Measurements from ENCODE around the gene PPP1R1C.
"Not testable (repeated sequence)": the region's sequence is repeated elsewhere in the genome, so short reads cannot be mapped to it uniquely, and the experiment has no call there.

Gene PPP1R1C, protein sequence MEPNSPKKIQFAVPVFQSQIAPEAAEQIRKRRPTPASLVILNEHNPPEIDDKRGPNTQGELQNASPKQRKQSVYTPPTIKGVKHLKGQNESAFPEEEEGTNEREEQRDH

DNA sequence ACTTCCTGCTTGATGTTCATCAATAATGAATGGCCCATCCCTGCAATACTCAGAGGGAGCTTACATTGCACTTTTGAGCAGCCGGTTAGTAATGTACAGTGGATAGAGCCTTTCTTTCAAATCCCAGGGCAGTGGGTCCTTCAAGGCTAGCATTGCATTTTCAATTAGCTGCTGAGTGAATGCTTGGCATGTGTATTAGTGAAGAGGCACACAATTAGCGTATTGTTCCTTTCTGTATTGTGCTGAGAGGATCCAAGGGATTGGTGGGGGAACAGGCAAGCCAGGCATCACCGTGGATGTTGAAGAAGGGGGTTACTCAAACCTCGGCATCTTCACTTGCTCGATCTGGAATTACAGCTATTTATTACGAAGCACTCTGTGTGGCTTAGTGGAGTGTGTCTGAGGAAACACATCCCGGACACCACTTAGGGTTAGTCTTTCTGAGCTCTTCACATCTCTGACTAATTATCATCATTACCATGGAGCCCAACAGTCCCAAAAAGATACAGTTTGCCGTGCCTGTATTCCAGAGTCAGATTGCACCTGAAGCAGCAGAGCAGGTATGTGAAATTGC, at the start of gene PPP1R1C:
Gene PPP1R1C (plus strand): TSS at position 222 of the 574 bp plus-strand sequence. CDS start 258 bp downstream, at position 480.
- DNase-seq: no peak

DNA sequence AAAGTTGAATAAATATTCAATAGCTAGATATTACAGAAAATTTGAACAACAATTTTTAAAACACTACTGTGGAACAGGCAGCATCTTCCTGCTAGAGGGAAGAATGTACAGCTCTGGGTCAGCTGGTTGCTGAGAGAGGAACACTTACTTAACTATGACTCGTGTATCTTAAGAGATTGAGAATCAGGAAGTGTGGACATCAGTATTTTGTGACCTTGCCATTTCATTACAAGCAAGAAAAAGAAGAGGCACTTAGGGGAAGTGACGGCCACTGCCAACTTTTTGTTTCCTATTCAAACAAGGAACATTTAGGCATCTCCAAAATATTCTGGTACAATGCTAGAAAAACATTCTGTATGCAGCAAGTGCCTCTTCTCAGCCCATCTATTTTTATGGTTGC, 48.2 kb upstream of the PPP1R1C start:
- no peak for DNase-seq

DNA sequence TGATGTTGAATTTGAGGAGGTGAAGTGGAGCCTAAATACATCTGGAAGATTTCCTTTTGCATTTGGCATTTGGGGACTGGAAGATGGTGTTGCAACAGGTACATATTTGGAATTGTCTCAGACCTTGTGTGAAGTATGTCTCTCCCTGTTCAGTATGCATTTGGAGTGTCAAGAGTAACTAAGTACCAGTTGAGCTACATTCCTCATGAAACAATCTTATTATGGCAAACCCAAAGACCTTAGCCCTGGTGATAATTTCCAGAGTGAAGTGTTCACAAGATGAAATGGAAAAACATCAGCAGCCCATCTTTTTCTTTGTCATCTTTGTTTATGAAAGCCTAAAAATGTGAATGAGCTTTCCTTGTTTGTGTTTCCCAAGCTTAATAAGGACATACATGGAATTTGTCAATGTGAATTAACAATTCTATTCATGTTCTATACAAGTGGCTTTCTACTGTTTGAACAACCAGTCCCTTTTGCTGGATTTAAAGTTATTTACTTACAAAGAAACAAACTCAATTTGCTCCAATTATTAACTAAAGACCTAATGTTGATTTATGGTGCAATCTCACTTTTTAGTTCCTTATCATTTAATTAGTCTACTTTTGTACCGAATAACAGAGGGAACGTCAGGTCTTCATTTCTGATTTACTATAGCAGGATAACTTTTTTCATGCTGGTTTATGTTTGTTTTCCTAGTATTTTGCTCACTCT, 42.1 kb upstream of the PPP1R1C start:
- no peak for DNase-seq

DNA sequence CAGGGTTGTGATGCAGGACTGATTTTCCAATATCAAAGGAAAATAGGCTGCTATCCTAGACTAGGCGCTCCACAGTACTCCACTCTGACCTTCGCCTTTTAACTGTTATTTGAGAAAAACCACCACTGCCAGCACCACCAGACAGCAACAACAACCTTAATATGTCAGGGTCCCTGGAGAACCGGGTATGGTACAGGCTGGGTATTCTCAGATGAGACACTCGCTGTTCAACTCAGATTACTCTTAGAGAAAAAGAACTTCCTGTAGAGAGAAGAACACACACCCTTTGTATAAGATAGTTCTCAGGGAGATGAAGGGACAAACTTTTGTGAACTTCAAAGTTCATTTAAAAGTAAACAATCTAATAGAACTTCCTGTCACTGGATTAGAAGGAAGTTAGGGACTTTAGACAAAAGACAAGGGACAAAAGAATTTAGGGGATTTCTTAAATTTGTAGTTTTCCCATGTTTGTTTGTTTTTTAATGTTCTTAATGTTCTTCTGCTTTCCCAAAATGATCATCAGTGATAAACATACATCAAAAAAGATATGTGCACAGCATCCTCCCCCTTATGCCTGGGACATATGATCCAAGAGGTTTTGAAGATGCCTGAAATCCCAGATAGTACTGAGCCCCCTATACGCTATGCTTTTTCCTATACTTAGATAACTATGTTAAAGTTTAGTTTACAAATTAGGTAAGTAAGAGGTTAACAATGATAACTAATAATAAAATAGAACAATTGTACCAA, 41.3 kb upstream of the PPP1R1C start:
- no peak for DNase-seq

DNA sequence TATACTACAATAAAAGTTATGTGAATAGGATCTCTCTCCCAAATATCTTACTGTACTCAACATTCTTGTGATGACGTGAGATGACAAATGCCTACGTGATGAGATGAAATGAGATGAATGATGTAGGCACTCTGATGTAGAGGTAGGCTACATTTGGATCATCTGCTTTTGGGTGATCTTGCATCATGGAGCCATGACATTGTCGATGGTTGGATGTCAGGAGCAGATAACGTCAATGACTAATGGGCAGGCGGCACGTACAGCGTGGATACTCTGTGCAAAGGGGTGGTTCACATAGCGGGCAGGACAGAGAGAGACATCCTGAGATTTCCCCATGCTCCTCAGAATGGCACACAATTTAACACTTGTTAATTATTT, 40.8 kb upstream of the PPP1R1C start:
- no peak for DNase-seq

DNA sequence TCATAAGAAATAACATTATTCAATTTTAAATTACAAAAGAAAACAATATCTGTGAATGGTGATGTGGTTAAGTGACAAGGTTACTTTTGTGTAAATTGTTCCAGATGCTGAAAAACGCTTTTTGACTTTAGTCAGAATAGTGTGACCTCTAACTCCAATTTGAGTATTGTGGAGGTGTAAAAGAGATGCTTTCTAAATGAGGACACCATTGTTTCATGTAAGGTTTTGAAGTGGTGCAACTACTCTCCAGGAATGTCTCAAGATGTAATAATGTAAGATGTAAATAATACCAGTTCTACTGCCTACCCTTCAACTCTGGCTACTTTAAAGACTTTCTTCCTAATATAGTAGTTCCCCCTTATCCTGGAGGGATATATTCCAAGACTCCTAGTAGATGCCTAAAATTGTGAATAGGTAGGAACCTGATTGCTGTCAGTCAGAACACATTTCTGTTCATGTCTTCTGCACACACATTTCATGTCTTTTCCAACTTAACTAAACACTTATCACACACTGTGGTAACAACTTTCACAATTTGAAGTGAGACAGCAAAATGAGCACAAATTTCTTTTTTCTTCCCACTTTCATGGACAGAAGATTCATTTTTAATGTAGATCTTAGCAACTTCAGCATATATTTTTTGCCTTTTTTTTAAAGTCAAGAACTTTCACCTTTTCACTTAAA, 39.1 kb upstream of the PPP1R1C start:
- DNase-seq: no peak

DNA sequence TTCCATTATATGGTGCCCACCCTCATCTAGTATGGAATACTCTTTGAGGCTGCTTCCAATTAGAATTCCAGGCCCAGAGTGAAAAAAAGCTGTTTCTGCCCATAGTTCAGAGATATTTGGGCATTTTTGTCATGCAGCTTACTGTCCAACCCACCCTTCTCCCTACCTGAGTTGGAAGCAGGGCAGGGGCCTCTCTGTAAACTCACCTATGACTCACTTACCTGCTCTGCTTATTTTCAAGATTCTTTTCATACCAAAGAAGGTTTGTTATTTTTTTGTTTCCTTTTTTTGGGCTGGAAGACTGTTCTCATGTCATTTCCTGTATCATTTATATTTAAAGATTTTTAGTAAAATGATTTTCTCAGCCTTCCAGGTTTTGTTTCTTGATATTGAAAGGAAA, 38.4 kb upstream of the PPP1R1C start:
- DNase-seq: no peak

DNA sequence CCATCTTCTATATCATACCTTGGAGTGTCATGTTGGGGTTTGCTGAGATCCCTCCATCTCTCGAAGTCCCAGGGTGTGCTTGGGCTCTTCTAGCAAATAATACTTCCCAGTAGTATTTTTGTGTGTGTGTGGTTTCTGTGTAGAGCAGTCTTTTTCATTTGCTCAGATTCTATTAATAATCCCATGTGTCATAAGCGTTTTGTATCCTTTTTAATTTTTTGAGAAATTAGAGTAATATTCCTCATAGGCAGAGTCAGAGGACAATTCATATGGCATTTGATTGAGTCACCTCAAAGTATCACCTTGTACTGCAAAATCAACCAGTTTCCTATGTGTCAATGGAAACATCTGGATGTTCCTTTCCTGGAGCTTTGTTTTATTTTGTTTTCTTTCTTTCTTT, 37.4 kb upstream of the PPP1R1C start:
- DNase-seq: no peak

DNA sequence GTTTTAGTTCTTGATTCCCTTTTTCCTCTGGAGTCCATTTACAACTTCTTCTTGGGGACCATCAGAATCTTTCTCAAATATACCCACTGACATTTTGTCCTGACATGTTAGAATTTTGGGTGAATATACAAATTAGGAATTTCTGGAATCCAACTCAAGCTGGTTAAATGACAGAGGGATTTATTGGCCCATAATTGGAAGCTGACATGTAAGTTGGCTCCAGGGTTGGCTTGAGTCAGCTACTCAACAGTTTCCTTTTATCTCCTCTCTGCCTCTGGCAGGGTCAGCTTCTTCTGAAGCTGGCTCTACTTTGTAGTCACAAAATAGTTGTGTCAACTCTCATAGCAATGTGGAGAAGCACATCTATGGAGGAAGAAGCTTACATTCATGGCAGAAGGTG, 36.6 kb upstream of the PPP1R1C start:
- no peak for DNase-seq

DNA sequence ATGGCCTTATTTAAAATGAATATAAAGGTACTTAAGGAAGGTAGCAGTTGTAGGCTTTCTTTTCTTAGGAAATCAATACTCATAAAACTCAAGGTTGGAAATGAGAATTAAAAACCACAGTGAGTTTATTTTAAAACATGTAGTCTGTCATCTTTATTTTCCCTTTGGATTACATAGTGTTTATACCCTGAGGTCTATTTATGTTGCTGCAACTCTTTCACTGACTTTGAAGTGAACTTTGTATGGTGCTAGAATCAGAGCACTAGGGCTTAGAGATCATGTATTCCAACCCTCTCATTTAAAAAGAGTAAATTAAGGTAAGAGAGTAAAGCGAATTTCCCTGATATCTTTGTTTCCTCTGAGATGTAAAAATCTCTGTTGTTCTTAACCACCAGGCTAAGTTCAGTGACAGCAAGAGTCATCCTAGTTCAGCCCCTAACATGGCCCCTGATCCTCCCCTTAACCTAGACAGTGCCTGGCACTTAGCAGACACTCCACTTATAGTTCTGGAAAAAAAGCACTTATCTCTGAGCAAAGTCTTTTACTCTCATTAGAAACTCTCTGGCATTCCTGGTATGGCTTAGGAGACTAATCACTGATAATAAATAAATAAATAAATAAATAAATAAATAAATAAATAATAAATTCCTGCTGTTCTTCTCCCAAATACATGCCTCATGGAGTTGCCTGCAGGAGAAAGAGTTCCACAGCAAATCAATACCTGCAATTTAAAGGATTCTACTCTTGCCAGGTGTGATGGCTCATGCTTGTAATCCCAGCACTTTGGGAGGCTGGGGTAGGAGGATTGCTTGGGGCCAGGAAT, 33.0 kb upstream of the PPP1R1C start:
- no peak for DNase-seq

DNA sequence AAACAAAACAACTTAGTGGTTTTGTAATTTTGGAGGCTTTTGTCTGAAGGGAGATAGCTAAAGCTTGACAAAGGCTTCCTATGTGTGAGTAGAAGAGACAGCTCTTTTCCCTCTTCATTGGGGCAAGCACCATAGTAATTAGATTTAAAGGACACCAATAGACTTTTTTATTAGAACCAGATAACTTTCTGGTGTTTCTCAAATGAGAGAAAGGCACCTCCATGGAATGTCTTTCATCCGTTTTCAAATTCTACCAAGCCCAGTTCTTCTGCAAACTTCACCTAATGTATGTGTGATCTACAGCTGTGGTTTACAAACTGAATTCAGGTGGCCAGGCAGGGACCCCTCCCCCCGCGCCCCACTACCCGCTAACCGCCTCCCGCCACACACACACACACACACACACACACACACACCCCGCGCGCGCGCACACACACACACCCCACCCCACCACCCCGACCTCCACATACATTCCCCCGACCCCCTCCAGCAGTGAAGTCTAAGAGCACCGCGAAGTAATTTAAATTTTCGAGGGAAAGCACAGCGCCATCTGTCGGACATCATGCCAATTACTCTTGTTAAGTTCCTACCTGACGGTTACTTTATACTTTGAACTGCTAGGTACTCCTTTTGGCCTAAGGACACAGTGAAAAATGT, 31.6 kb upstream of the PPP1R1C start:
- DNase-seq: no peak

DNA sequence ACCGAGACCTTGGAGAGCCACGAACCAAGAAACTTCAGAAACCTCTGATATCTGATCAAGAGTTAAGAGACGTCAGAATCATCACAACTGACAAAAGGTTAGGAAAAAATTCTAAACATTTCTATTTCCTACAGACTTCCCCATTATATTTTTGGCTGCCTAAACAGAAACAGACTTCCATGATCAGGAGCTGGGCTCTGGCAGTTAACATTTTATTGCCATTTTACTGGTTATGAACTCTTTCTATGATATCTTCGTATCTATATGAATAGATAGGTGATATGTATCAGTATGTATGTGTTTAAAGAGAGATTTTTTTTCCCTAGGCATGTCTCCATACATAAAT, 31.1 kb upstream of the PPP1R1C start:
- DNase-seq: no peak

DNA sequence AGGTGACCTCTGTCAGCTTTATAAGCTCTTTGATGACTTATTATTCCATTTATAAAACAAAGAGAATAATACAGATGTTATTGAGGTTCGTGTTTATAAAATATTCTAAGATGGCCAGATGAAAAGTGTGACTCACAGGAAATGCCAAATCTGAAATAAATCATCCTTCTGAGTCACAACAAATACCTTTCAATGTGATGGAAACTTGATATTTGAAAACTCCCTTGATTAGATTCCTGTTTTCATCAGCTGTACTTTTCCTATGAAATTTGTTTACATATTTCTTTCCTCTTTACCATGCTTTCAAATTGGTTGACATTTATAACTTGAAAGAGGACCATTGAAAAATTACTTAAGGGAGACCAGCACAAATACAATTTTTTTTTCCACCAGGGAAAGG, 30.6 kb upstream of the PPP1R1C start:
- no peak for DNase-seq

DNA sequence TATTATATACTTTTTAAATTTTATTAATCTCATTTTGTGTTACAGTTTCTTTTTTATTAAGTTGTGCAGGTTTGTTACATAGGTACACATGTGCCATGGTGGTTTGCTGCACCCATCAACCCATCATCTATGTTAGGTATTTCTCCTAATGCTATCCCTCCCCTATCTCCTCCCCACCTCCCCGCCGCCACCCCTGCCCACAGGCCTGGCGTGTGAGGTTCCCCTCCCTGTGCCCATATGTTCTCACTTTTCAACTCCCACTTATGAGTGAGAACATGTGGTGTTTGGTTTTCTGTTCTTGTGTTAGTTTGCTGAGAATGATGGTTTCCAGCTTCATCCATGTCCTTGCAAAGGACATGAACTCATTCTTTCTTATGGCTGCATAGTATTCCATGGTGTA, 29.8 kb upstream of the PPP1R1C start:
- DNase-seq: not testable (repeated sequence)

DNA sequence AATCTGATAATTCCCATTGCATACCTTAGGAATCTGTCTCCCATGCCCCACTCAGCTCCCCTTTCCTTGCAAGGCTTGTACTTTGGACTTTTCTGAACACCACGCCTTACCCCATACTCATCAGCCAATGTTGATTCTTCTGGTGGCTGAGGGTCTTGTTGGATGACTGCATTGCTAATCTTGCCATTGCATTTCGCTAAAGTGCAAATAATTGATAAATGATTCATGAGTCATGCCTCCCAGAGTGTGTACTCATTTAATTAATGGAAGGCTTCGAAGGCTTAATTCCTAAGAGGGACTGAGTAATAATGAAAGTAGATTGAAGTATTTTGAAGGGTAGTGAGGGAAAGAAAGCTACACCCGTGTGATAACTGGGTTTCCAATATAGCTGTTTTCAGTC, 28.0 kb upstream of the PPP1R1C start:
- no peak for DNase-seq

DNA sequence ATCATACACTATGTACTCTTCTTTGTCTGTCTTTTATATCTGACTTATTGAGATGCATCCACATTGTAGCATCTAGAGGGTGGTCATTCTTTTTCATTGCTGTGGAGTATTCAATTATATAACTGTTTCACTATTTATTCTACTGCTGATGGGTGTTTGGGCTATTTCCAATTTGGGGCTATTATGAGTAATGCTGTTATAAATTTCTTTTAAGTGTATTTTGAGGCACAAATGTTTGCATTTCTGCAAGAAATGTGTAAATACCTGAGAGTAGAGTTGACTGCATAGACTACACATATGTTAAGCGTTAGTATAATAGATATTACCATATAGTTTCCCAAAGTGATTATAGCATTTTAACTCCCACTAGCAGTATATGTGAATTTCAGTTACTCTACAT, 26.9 kb upstream of the PPP1R1C start:
- DNase-seq: no peak

DNA sequence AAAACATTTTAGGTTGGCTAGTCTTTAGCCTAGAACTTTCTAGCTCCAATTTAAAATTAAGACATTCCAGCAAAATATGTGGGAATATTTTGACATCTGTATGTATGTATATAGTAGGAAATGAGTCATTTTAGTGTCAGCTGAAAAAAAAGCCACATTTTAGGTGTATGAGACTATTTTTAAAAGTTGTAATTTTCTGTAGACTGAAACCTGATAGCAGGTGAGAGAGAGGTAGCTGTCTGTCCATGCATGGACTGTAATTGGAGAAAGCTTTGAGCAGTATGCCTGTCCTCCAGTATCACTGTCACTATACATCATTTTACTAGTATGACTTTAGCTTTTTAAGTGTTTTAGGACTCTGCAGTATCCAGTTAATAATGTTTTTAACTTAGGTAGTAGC, 26.1 kb upstream of the PPP1R1C start:
- DNase-seq: no peak

DNA sequence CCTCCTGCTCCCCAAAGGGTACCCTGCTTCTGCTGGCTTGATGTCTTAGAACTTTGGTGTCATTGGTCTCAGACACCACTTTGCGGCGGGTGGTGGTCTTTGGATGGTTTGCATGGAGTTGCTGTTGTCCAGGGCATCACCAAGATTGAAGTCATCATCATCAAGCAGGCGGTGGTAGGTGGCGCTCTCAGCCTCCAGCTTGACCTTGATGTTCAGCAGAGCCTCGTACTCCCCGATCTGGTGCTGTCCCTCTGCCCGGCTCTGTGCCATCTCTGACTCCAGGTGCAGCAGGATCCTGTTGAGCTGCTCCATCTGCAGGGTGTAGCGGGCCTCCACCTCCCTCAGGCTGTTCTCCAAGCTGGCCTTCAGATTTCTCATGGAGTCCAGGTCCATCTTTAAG, 24.5 kb upstream of the PPP1R1C start:
- not testable (repeated sequence) for DNase-seq

DNA sequence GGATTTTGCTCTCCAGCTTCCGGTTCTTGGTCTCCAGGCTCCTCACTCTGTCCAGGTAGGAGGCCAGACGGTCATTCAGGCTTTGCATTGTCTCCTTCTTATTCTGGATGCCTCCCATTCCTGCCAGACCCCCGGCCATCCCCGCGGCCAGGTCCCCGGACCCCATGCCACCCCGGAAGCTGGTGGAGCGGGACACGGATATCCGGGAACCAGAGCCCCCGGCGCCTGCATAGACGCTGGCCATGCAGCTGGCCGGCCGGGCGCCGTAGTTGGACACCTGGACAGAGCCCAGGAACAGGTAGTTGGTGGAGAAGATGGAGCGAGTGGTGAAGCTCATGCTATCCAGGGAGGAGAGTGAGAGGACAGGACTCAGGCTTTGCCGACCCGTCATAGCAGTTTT, 23.5 kb upstream of the PPP1R1C start:
- no peak for DNase-seq

DNA sequence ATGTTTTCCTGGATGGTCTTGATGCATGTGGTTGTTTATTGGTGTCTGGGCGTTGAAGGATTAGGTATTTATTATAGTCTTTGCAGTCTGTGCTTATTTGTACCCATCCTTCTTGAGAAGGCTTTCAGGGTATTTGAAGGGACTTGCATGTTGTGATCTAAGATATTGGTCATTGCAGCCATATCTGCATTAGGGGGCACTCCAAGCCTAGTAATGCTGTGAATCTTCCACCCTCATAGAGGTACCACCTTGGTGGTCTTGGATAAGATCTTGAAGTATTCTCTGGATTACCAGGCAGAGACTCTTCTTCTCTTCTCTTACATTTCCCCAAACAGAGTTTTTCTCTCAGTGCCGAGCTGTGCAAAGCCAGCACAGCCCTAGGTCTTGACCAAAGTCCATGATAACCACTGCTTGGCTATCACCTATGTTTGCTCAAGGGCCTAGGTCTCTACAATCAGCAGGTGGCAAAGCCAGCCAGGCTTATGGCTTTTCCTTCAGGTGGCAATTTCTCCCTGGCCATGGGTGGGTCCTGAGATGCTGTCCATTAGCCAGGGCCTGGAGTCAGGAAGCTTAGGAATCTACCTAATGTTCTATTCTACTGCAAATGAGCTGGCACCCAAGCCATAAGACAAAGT, 15.4 kb upstream of the PPP1R1C start:
- no peak for DNase-seq

DNA sequence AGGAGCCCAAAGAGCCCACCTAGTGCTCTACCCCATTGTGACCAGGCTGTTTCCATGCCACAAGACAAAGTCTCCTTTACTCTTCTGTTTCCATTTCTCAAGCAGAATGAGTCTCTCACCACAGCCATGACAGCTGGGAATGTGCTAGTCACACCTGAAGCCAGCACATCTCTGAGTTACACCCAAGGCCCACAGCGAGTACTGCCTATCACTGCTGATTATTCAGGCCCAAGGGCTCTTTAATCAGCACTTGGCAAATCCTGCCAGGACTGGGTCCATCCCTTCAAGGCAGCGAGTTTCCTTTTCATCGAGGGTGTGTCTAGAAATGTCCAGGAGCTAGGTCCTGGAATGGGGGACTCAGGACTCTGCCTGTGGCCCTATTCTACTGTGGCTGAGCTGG, 14.6 kb upstream of the PPP1R1C start:
- DNase-seq: no peak

Measured in NCI-H2081 treated with DMSO at 0.1 percent for 48 hours (cell line).